Panc1 (cell line): Measurements from ENCODE around the gene SHBG. TPM values are rescaled to one million over a fixed set of nuclear protein-coding genes. Genes with fewer than 3 reads are reported as not detected.
"Not testable (repeated sequence)": the region's sequence is repeated elsewhere in the genome, so short reads cannot be mapped to it uniquely, and the experiment has no call there.

Experiments
- ATAC-seq: fragments of 200-7000 bp; cut with Tn5 transposase; 2 replicates; pipeline ENCODE4 v1.9.1; 2020; ENCODE audit warnings: mild to moderate bottlenecking, moderate library complexity
- BruUV-seq: library from RNA; stranded (reverse); fragments of 400-500 nt; replicated peaks from 2 replicates; lab custom pipeline; 2021; lab: Mats Ljungman, UMichigan
- CTCF ChIA-PET: fragments of 300-600 bp; sonication (Branson Sonifier 250); formaldehyde crosslinking; loops from one replicate; lab custom pipeline; 2022; ENCODE audit warnings: antibody characterized with exemption; lab: Charles Lee
- POLR2A ChIA-PET: fragments of 300-600 bp; sonication (Branson Sonifier 250); formaldehyde crosslinking; loops from one replicate; lab custom pipeline; 2022; ENCODE audit warnings: antibody characterized with exemption; lab: Charles Lee
- DNase-seq: peaks from one replicate; pipeline ENCODE4 v3.0.0-alpha.2; 2010; ENCODE audit warnings: low read depth, low spot score
- H3K27ac ChIP-seq: 2 replicates; pipeline ENCODE4 v1.5.1; 2011; ENCODE audit warnings: mild to moderate bottlenecking, low read length, inconsistent platforms
- H3K27me3 ChIP-seq: fragments of 200-500 bp; sonication (Bioruptor generic); 2 replicates; pipeline ENCODE4 v1.6.0; 2014; ENCODE audit warnings: low read length, inconsistent platforms; ENCODE audit not compliant: control insufficient read depth, insufficient read depth
- H3K36me3 ChIP-seq: fragments of 200-500 bp; sonication (Bioruptor generic); 2 replicates; pipeline ENCODE4 v1.5.1; 2014; ENCODE audit warnings: inconsistent platforms, mild to moderate bottlenecking, low read length, moderate library complexity; ENCODE audit not compliant: control insufficient read depth, insufficient read depth
- H3K4me1 ChIP-seq: 2 replicates; pipeline ENCODE4 v1.5.1; 2011; ENCODE audit warnings: inconsistent platforms, mild to moderate bottlenecking, low read length, moderate library complexity; ENCODE audit not compliant: control insufficient read depth, insufficient read depth
- H3K4me3 ChIP-seq, 2 experiments: 2 replicates each; pipeline ENCODE4 v1.5.1; 2011 to 2012; ENCODE audit warnings: low read depth in 2 of 2, low read length in 2 of 2, mild to moderate bottlenecking in 2 of 2, inconsistent platforms in 1 of 2, moderate library complexity in 1 of 2
- H3K9me3 ChIP-seq: fragments of 200-500 bp; sonication (Bioruptor generic); 2 replicates; pipeline ENCODE4 v1.5.1; 2014; ENCODE audit warnings: low read depth, mild to moderate bottlenecking, inconsistent platforms, low read length, moderate library complexity; ENCODE audit not compliant: control insufficient read depth, insufficient read depth
- POLR2AphosphoS5 ChIP-seq: IDR thresholded peaks from 2 replicates; pipeline ENCODE4 v1.6.1; 2012; ENCODE audit warnings: mild to moderate bottlenecking, low read depth, low read length, moderate library complexity
- SIN3A ChIP-seq: IDR thresholded peaks from 2 replicates; pipeline ENCODE4 v1.6.1; 2012; ENCODE audit warnings: low read depth, mild to moderate bottlenecking, low read length, moderate library complexity, borderline replicate concordance; ENCODE audit not compliant: insufficient read depth
- TCF7L2 ChIP-seq: IDR thresholded peaks from 2 replicates; pipeline ENCODE4 v1.6.1; 2011; ENCODE audit warnings: mild to moderate bottlenecking, low read depth, low read length, inconsistent platforms
- in situ Hi-C: cut with HindIII; loops from 2 replicates; pipeline ENCODE4 v1.10.0; 2016; ENCODE audit warnings: low sequenced_read_pairs, low pct_unique_long_range_greater_than_20kb
- intact Hi-C: fragments of 100-400 bp; cut with micrococcal nuclease; formaldehyde crosslinking; loops from one replicate; pipeline ENCODE4 v1.10.0; 2022; ENCODE audit not compliant: unreplicated experiment
- total RNA-seq: library from RNA; stranded (reverse); gene quantifications from one replicate; pipeline ENCODE4 v1.2.1, GENCODE V29; 2021; ENCODE audit not compliant: unreplicated experiment
- TF ChIP-seq, protein P1 (sequence below): fragments of 450-650 bp; IDR thresholded peaks from 2 replicates; pipeline ENCODE4 v1.5.1; 2017; ENCODE audit warnings: mild to moderate bottlenecking
- TF ChIP-seq, protein P2 (sequence below), 2 experiments: IDR thresholded peaks; 2 replicates each; pipeline ENCODE4 v1.6.1; 2011 to 2012; ENCODE audit warnings: low read depth in 2 of 2, control low read depth in 1 of 2, low read length in 1 of 2, mild to moderate bottlenecking in 1 of 2, moderate library complexity in 1 of 2; ENCODE audit not compliant: insufficient read depth in 1 of 2

Gene SHBG
- total RNA-seq, 1 experiment from 2014 or later = 1.2 TPM

DNA sequence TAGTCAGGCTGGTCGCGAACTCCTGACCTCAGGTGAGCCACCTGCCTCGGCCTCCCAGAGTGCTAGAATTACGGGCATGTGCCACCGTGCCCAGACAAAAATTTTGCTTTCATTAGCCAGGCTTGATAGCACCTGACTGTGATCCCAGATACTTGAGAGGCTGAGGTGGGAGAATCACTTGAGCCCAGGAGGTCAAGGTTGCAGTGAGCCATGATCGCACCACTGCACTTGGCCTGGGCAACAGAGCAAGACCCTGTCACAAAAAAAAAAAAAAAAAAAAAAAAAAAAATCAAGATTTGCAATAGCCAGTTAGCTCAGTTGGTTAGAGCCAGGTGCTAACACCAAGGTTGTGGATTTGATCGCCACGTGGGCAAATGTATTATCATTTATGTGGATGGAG lies 9.1 kb upstream of the SHBG start:
- POLR2A ChIA-PET = interaction anchor here (0.6 kb wide), 1 partner anchor 81 kb away, joined by 4 read pairs; no protein-coding TSS in a partner anchor
- H3K9me3 ChIP-seq = no peaks in the 10 kb centered on the region
- CTCF ChIA-PET = no interaction called here
- H3K27ac ChIP-seq = no peak overlapping the region
- H3K4me3 ChIP-seq = no peak overlapping the region
- DNase-seq (no peak), ATAC-seq (no peak)
- no TSS peak for BruUV-seq
- in situ Hi-C loops (no loop called here), intact Hi-C loops (no loop called here)
- H3K36me3 ChIP-seq = no peaks in the 10 kb centered on the region
- TF ChIP-seq, protein P1, sequence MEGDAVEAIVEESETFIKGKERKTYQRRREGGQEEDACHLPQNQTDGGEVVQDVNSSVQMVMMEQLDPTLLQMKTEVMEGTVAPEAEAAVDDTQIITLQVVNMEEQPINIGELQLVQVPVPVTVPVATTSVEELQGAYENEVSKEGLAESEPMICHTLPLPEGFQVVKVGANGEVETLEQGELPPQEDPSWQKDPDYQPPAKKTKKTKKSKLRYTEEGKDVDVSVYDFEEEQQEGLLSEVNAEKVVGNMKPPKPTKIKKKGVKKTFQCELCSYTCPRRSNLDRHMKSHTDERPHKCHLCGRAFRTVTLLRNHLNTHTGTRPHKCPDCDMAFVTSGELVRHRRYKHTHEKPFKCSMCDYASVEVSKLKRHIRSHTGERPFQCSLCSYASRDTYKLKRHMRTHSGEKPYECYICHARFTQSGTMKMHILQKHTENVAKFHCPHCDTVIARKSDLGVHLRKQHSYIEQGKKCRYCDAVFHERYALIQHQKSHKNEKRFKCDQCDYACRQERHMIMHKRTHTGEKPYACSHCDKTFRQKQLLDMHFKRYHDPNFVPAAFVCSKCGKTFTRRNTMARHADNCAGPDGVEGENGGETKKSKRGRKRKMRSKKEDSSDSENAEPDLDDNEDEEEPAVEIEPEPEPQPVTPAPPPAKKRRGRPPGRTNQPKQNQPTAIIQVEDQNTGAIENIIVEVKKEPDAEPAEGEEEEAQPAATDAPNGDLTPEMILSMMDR = no peak
- TF ChIP-seq, protein P2, sequence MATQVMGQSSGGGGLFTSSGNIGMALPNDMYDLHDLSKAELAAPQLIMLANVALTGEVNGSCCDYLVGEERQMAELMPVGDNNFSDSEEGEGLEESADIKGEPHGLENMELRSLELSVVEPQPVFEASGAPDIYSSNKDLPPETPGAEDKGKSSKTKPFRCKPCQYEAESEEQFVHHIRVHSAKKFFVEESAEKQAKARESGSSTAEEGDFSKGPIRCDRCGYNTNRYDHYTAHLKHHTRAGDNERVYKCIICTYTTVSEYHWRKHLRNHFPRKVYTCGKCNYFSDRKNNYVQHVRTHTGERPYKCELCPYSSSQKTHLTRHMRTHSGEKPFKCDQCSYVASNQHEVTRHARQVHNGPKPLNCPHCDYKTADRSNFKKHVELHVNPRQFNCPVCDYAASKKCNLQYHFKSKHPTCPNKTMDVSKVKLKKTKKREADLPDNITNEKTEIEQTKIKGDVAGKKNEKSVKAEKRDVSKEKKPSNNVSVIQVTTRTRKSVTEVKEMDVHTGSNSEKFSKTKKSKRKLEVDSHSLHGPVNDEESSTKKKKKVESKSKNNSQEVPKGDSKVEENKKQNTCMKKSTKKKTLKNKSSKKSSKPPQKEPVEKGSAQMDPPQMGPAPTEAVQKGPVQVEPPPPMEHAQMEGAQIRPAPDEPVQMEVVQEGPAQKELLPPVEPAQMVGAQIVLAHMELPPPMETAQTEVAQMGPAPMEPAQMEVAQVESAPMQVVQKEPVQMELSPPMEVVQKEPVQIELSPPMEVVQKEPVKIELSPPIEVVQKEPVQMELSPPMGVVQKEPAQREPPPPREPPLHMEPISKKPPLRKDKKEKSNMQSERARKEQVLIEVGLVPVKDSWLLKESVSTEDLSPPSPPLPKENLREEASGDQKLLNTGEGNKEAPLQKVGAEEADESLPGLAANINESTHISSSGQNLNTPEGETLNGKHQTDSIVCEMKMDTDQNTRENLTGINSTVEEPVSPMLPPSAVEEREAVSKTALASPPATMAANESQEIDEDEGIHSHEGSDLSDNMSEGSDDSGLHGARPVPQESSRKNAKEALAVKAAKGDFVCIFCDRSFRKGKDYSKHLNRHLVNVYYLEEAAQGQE (IDR thresholded peaks at IDR 0.05; ENCODE audit: insufficient read depth in 1 of 2, low read depth in 2 of 2, low read length in 1 of 2) = no peak
- TF ChIP-seq TCF7L2 (no peak), POLR2AphosphoS5 (no peak), SIN3A (no peak)
- H3K4me1 ChIP-seq = no peaks in the 10 kb centered on the region
- H3K27me3 ChIP-seq = no peaks in the 10 kb centered on the region

DNA sequence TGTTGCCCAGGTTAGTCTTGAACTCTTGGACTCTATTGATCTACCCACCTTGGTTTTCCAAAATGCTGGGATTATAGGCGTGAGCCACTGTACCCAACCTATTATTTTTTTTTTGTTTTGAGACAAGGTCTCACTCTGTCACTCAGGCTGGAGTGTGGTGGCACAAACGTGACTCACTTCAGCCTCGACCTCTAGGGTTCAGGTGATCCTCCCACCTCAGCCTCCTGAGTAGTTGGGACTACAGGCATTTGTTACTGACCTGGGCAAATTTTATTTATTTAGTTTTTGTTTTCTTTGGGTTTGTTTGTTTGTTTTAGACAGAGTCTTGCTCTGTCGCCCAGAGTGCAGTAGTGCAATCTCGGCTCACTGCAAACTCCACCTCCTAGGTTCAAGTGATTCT lies 6.3 kb upstream of the SHBG start:
- DNase-seq (no peak), ATAC-seq (no peak)
- no peaks in the 10 kb centered on the region for H3K9me3 ChIP-seq
- no peaks in the 10 kb centered on the region for H3K27me3 ChIP-seq
- in situ Hi-C loops (no loop called here), intact Hi-C loops (no loop called here)
- H3K27ac ChIP-seq = no peak overlapping the region
- TF ChIP-seq, protein P2 (IDR thresholded peaks at IDR 0.05; ENCODE audit: insufficient read depth in 1 of 2, low read depth in 2 of 2, low read length in 1 of 2) = no peak
- TF ChIP-seq, protein P1 = no peak
- TF ChIP-seq SIN3A (no peak), TCF7L2 (no peak), POLR2AphosphoS5 (no peak)
- ChIA-PET POLR2A (no interaction called here), CTCF (no interaction called here)
- H3K4me3 ChIP-seq = no peak overlapping the region
- H3K4me1 ChIP-seq = peaks cover 7% of the 10 kb centered on the region
- no TSS peak for BruUV-seq
- no peaks in the 10 kb centered on the region for H3K36me3 ChIP-seq

GRCh38 chr17:7625749-7626148 lies 4.2 kb upstream of the SHBG start:
- POLR2A ChIA-PET, CTCF ChIA-PET, BruUV-seq: not testable (repeated sequence)

More at GRCh38 chr17:7625749-7626148, 4.2 kb upstream of the SHBG start:
- DNase-seq, ATAC-seq, H3K4me1 ChIP-seq, H3K4me3 ChIP-seq, intact Hi-C loops, H3K27ac ChIP-seq, H3K9me3 ChIP-seq, H3K27me3 ChIP-seq, H3K36me3 ChIP-seq, in situ Hi-C loops: not testable (repeated sequence)
